ENCODE data around the gene CFH. TPM values are rescaled to one million over a fixed set of nuclear protein-coding genes. Genes with fewer than 3 reads are reported as not detected.
A peak's percentile ranks its signal among the peaks of the same experiment; 100 is the strongest.
"Not testable (repeated sequence)": the region's sequence is repeated elsewhere in the genome, so short reads cannot be mapped to it uniquely, and the experiment has no call there.

CFH gene
- 1 to 10 TPM; 1.4 to 1.5 TPM for total RNA-seq

- intact Hi-C loops (cut with DNase I, micrococcal nuclease): no loop called here
- POLR2A ChIA-PET: no interaction called here
- ATAC-seq (no peak), DNase-seq (no peak)
- Mint-ChIP-seq H3K4me3 (peak within 1 kb of the TSS; percentile 9), H3K27me3 (no peaks in the 10 kb centered on the region), H3K9me3 (ENCODE audit: low read depth) (no peaks in the 10 kb centered on the region), H3K4me1 (peaks cover 18% of the 10 kb centered on the region), H3K27ac (peak within 1 kb of the TSS; percentile 32), H3K36me3 (ENCODE audit: low read depth) (no peaks in the 10 kb centered on the region)
- CTCF ChIA-PET: interaction anchor here (1.0 kb wide), 1 partner anchor 503 kb away, joined by 3 read pairs; no protein-coding TSS in a partner anchor
Measured at GRCh38 chr1:196651637-196652215, at the start of gene CFH. CFH (plus strand) TSS chr1:196652043; CDS start chr1:196652118, 75 bp downstream.

GRCh38 chr1:196603651-196604050, 48.2 kb upstream of the CFH start:
- no peaks in the 10 kb centered on the region for H3K9me3 Mint-ChIP-seq (ENCODE audit: low read depth)
- ChIA-PET CTCF (no interaction called here), POLR2A (no interaction called here)
- H3K27ac Mint-ChIP-seq: no peak overlapping the region
- H3K36me3 Mint-ChIP-seq (ENCODE audit: low read depth): no peaks in the 10 kb centered on the region
- ATAC-seq: no peak
- H3K4me3 Mint-ChIP-seq: no peak overlapping the region
- H3K27me3 Mint-ChIP-seq: peaks cover 17% of the 10 kb centered on the region
- no peak for DNase-seq
- H3K4me1 Mint-ChIP-seq: peaks cover 4% of the 10 kb centered on the region
- intact Hi-C loops (cut with DNase I, micrococcal nuclease): no loop called here

DNA sequence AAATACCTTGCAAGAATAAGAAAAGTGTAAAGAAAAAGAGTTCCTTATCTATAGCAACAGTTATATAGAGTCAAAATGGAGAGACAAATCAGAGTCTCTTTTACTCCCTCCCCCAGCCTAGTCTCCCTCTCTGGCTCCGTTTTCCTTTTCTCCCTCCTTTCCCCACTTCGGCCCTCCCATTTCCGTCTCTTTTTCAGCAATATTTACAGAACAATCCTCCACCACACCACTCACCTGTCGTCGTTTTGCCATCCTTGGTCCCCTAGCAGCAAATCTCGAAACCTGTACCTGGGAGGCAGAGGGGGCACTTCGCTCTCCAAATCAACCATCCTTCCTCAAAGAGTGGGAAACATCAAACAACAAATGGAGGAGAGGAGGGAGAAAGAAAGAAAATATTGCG, 43.9 kb upstream of the CFH start:
- CTCF ChIA-PET: no interaction called here
- H3K9me3 Mint-ChIP-seq (ENCODE audit: low read depth): no peaks in the 10 kb centered on the region
- H3K4me3 Mint-ChIP-seq: peak overlapping the region; percentile 50
- H3K36me3 Mint-ChIP-seq (ENCODE audit: low read depth): no peaks in the 10 kb centered on the region
- no peak overlapping the region for H3K27ac Mint-ChIP-seq
- intact Hi-C loops (cut with DNase I, micrococcal nuclease): no loop called here
- POLR2A ChIA-PET: interaction anchor here (0.6 kb wide), 1 partner anchor 275 kb away, joined by 3 read pairs; no protein-coding TSS in a partner anchor
- ATAC-seq (peak; percentile 5), DNase-seq (no peak)
- H3K4me1 Mint-ChIP-seq: peaks cover 4% of the 10 kb centered on the region
- peaks cover 25% of the 10 kb centered on the region for H3K27me3 Mint-ChIP-seq

DNA sequence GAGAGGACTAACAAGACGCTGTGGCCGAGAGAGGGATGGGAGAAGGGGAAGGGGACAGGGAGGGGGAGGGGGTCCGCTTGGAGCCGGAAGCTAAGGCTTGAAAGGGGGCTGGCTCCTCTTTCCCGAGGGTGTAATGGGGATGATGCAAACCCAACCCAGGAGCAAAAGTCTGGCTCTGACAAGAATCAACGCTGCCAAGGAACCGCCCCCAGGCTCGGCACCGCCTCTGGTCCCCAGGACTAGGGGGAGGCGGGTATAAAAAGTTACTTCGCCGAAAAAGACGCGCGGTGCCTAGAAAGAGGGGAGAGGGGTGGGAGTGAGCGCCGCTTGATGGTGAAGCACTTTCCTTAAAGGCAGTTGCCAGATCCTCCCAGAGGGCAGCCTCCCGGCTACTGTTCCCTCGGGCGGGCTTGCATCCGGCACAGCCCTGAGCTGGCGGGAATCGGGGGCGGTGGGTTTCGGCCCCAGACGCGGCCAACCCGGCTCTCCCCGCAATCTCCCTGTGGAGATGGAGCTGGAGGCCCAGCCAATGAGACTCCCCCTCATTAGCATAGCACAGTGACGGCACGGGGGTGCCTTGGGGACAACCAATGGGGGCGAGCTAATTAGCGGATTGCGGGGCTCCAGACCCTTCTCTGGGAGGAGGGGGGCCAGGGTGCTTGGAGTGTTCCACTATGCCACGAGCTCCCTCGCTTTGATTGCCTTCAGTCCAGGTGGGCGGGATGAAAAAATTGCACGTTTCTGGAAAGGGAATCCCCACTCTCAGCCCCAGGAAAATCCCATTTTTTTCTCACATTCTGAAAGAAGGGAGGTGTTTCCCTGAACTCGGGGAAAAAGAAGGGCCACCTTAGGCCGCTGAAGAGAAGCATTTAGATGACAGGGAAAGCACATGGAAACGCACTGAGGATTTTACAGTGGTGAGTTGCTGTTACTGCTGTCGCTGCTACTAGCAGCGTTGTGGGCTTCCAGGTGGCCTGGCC, 43.2 kb upstream of the CFH start, which contains the start of gene KCNT2:
Gene KCNT2 (minus strand): TSS at position 51 of the 980 bp plus-strand sequence. CDS start 131 bp downstream, outside the sequence.
- ChIA-PET POLR2A (interaction anchor here (0.6 kb wide), 1 partner anchor 276 kb away, joined by 3 read pairs; no protein-coding TSS in a partner anchor), CTCF (no interaction called here)
- Mint-ChIP-seq H3K9me3 (ENCODE audit: low read depth) (no peaks in the 10 kb centered on the region), H3K27me3 (peaks cover 25% of the 10 kb centered on the region), H3K36me3 (ENCODE audit: low read depth) (no peaks in the 10 kb centered on the region), H3K4me3 (peak within 1 kb of the TSS; percentile 50), H3K4me1 (peaks cover 4% of the 10 kb centered on the region), H3K27ac (no peak within 1 kb of the TSS)
- intact Hi-C loops (cut with DNase I, micrococcal nuclease): no loop called here
- DNase-seq: peak; percentile 23
- ATAC-seq: peak; percentile 67

DNA sequence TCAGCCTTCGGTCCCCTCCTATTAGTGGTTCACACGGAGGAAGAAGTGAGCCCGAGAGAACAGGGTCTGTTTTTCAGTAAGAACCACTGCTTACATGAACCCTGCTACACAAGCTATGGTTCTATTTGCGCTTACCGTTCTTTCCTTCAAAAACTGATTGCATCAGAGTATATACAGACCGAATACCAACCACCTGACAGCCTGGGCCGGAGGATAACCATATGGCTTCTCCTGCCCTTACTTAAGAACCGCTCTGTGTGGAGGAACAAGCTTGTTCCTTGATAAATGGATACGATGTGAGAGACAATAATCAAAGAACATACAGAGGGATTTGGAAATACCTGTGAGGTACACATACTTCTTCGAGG, 42.5 kb upstream of the CFH start:
- ATAC-seq (no peak), DNase-seq (no peak)
- CTCF ChIA-PET: no interaction called here
- Mint-ChIP-seq H3K27me3 (peaks cover 23% of the 10 kb centered on the region), H3K9me3 (ENCODE audit: low read depth) (no peaks in the 10 kb centered on the region), H3K27ac (no peak overlapping the region), H3K36me3 (ENCODE audit: low read depth) (no peaks in the 10 kb centered on the region), H3K4me3 (no peak overlapping the region), H3K4me1 (peaks cover 4% of the 10 kb centered on the region)
- intact Hi-C loops (cut with DNase I, micrococcal nuclease): no loop called here
- POLR2A ChIA-PET: no interaction called here

GRCh38 chr1:196611873-196612272, 40.0 kb upstream of the CFH start:
- no peak for ATAC-seq
- intact Hi-C loops (cut with DNase I, micrococcal nuclease): no loop called here
- DNase-seq: no peak
- peaks cover 17% of the 10 kb centered on the region for H3K27me3 Mint-ChIP-seq
- POLR2A ChIA-PET: no interaction called here
- H3K27ac Mint-ChIP-seq: no peak overlapping the region
- peaks cover 4% of the 10 kb centered on the region for H3K4me1 Mint-ChIP-seq
- CTCF ChIA-PET: no interaction called here
- no peaks in the 10 kb centered on the region for H3K9me3 Mint-ChIP-seq (ENCODE audit: low read depth)
- H3K4me3 Mint-ChIP-seq: no peak overlapping the region
- H3K36me3 Mint-ChIP-seq (ENCODE audit: low read depth): no peaks in the 10 kb centered on the region

- no peaks in the 10 kb centered on the region for H3K4me1 Mint-ChIP-seq
Measured at GRCh38 chr1:196619721-196620120, 32.1 kb upstream of the CFH start.

DNA sequence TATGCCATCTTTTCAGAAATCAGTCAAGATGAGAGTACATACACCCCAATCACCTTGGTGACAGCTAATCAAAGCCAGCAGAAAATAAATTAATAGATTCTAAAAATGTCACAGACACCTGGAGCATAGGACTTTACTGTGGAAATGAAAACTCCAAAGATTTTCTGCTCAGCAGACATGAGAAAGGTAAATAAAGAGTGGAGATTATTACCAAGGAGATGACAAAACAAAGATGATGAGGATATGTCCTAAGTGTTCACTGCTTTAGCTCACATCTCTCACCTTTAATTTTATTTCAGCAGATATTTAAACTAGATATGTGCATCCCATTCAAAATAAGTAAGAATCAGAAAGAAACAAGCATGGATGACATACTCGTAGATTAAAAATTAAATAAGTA, 28.8 kb upstream of the CFH start:
- ChIA-PET CTCF (no interaction called here), POLR2A (no interaction called here)
- H3K27me3 Mint-ChIP-seq: peaks cover 2% of the 10 kb centered on the region
- H3K4me3 Mint-ChIP-seq: no peak overlapping the region
- DNase-seq (no peak), ATAC-seq (no peak)
- peaks cover 2% of the 10 kb centered on the region for H3K9me3 Mint-ChIP-seq (ENCODE audit: low read depth)
- no peaks in the 10 kb centered on the region for H3K36me3 Mint-ChIP-seq (ENCODE audit: low read depth)
- no peaks in the 10 kb centered on the region for H3K4me1 Mint-ChIP-seq
- intact Hi-C loops (cut with DNase I, micrococcal nuclease): no loop called here
- H3K27ac Mint-ChIP-seq: no peak overlapping the region

More at GRCh38 chr1:196619721-196620120, 32.1 kb upstream of the CFH start:
- POLR2A ChIA-PET: no interaction called here
- no peaks in the 10 kb centered on the region for H3K36me3 Mint-ChIP-seq (ENCODE audit: low read depth)
- intact Hi-C loops (cut with DNase I, micrococcal nuclease): no loop called here
- H3K9me3 Mint-ChIP-seq (ENCODE audit: low read depth): no peaks in the 10 kb centered on the region
- CTCF ChIA-PET: no interaction called here
- ATAC-seq (no peak), DNase-seq (no peak)
- no peaks in the 10 kb centered on the region for H3K27me3 Mint-ChIP-seq
- H3K27ac Mint-ChIP-seq: no peak overlapping the region
- no peak overlapping the region for H3K4me3 Mint-ChIP-seq

DNA sequence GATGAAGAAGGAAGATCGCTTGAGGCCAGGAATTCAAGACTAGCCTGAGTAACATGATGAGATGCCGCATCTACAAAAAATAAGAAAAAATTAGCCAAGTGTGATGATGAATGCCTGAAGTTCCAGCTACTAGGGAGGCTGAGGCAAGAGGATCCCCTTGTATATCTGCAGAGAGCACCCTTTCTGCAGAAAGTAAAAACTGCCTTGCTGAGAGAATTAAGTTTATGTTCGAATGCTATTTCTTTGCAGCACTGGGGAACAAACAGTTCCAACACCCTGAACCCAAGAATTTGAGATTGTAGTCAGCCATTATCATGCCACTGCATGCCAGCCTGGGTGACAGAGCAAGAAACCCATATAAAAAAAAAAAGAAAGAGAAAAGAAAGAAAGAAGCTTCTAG, 23.0 kb upstream of the CFH start:
- H3K27ac Mint-ChIP-seq: no peak overlapping the region
- DNase-seq (no peak), ATAC-seq (no peak)
- POLR2A ChIA-PET: no interaction called here
- CTCF ChIA-PET: interaction anchor here (0.7 kb wide), 1 partner anchor 10 kb away, joined by 3 read pairs; no protein-coding TSS in a partner anchor
- H3K27me3 Mint-ChIP-seq: peaks cover 2% of the 10 kb centered on the region
- H3K4me3 Mint-ChIP-seq: no peak overlapping the region
- no peaks in the 10 kb centered on the region for H3K4me1 Mint-ChIP-seq
- intact Hi-C loops (cut with DNase I, micrococcal nuclease): no loop called here
- peaks cover 3% of the 10 kb centered on the region for H3K9me3 Mint-ChIP-seq (ENCODE audit: low read depth)
- H3K36me3 Mint-ChIP-seq (ENCODE audit: low read depth): no peaks in the 10 kb centered on the region

DNA sequence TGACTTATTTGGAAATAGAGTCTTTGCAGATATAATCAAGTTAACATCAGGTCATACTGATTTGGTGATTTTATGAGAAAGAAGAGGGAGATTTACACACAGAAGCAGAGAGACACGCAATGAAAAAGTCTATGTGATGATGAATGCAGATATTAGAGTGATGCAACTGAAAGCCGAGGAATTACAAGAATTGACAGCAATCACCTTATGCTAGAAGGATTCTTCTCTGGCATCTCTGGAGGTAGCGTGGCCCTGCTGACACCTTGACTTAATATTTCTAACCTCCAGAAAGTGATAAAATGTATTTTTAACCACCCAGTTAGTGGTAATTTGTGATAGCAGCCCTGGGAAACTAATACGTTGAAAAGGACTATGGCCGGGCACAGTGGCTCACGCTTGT, 14.2 kb upstream of the CFH start:
- ChIA-PET CTCF (no interaction called here), POLR2A (no interaction called here)
- DNase-seq (no peak), ATAC-seq (no peak)
- no peaks in the 10 kb centered on the region for H3K36me3 Mint-ChIP-seq (ENCODE audit: low read depth)
- H3K27ac Mint-ChIP-seq: no peak overlapping the region
- H3K4me1 Mint-ChIP-seq: no peaks in the 10 kb centered on the region
- no peaks in the 10 kb centered on the region for H3K27me3 Mint-ChIP-seq
- H3K9me3 Mint-ChIP-seq (ENCODE audit: low read depth): no peaks in the 10 kb centered on the region
- no peak overlapping the region for H3K4me3 Mint-ChIP-seq
- intact Hi-C loops (cut with DNase I, micrococcal nuclease): no loop called here

DNA sequence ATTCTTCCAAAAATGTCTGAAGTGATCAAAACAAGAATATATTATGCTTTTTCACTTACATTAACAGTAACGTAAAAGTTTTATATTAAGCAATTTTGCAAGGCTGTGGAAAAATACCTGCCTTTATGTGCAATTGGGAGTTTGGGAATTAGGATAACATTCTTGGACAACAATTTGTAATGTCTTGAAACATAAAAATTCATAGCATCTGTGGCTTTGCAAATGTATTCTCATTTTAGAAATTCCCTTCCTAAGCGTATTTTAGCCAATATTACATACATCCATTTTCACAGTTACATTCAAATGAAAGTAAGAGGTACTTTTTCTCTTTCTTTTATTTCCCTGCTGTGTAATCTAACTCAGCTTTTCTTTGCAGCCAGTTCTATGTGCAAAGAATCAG, 13.4 kb upstream of the CFH start:
- DNase-seq (no peak), ATAC-seq (no peak)
- Mint-ChIP-seq H3K36me3 (ENCODE audit: low read depth) (no peaks in the 10 kb centered on the region), H3K9me3 (ENCODE audit: low read depth) (no peaks in the 10 kb centered on the region), H3K27ac (no peak overlapping the region), H3K4me1 (no peaks in the 10 kb centered on the region), H3K4me3 (no peak overlapping the region), H3K27me3 (no peaks in the 10 kb centered on the region)
- POLR2A ChIA-PET: no interaction called here
- CTCF ChIA-PET: no interaction called here
- intact Hi-C loops (cut with DNase I, micrococcal nuclease): no loop called here

- ATAC-seq; H3K9me3 Mint-ChIP-seq (ENCODE audit: low read depth); DNase-seq; POLR2A ChIA-PET; H3K27me3 Mint-ChIP-seq; H3K4me3 Mint-ChIP-seq; H3K4me1 Mint-ChIP-seq; H3K36me3 Mint-ChIP-seq (ENCODE audit: low read depth); intact Hi-C loops (cut with DNase I, micrococcal nuclease); H3K27ac Mint-ChIP-seq; CTCF ChIA-PET: not testable (repeated sequence)
Measured at GRCh38 chr1:196639291-196639690, 12.6 kb upstream of the CFH start.

Data from activated CD4-positive, alpha-beta T cell treated with anti-CD3 and anti-CD28 coated beads for 36 hours (primary cell).